Astrocyte (in vitro differentiated cells and primary cell): ENCODE results near the gene CYP1A2. TPM values are rescaled to one million over a fixed set of nuclear protein-coding genes. Genes with fewer than 3 reads are reported as not detected.

Source experiments
- DNase-seq: peaks from one replicate; pipeline ENCODE4 v3.0.0-alpha.2; 2010; ENCODE audit warnings: low read depth
- FAIRE-seq: peaks from 2 replicates; lab custom pipeline; 2011; peaks lifted over from hg19 to GRCh38; lab: Jason Lieb, UNC
- H2AFZ ChIP-seq: 2 replicates; pipeline ENCODE4 v1.6.0; 2012; ENCODE audit warnings: low read depth, low read length, inconsistent platforms
- H3K27ac ChIP-seq: 2 replicates; pipeline ENCODE4 v1.5.1; 2011; ENCODE audit warnings: low read depth, low read length, inconsistent platforms
- H3K27me3 ChIP-seq: 2 replicates; pipeline ENCODE4 v1.6.0; 2011; ENCODE audit warnings: low read length, inconsistent platforms; ENCODE audit not compliant: insufficient read depth
- H3K36me3 ChIP-seq: 2 replicates; pipeline ENCODE4 v1.5.1; 2011; ENCODE audit warnings: low read length, inconsistent platforms; ENCODE audit not compliant: insufficient read depth
- H3K4me1 ChIP-seq: 2 replicates; pipeline ENCODE4 v1.5.1; 2011; ENCODE audit warnings: low read length, inconsistent platforms; ENCODE audit not compliant: insufficient read depth
- H3K4me2 ChIP-seq: 2 replicates; pipeline ENCODE4 v1.6.0; 2012; ENCODE audit warnings: low read length, inconsistent platforms
- H3K4me3 ChIP-seq: 2 replicates; pipeline ENCODE4 v1.5.1; 2011; ENCODE audit warnings: low read depth, mild to moderate bottlenecking, low read length, inconsistent platforms; ENCODE audit not compliant: insufficient read depth
- H3K79me2 ChIP-seq: 2 replicates; pipeline ENCODE4 v1.6.0; 2012; ENCODE audit warnings: mild to moderate bottlenecking, low read length, inconsistent platforms; ENCODE audit not compliant: insufficient read depth
- H3K9ac ChIP-seq: 2 replicates; pipeline ENCODE4 v1.6.0; 2012; ENCODE audit warnings: mild to moderate bottlenecking, low read length, inconsistent platforms
- H3K9me3 ChIP-seq: 2 replicates; pipeline ENCODE4 v1.5.1; 2012; ENCODE audit warnings: low read depth, mild to moderate bottlenecking, low read length, inconsistent platforms; ENCODE audit not compliant: insufficient read depth
- H4K20me1 ChIP-seq: 2 replicates; pipeline ENCODE4 v1.6.0; 2012; ENCODE audit warnings: low read length, inconsistent platforms; ENCODE audit not compliant: insufficient read depth
- H3K27ac Mint-ChIP-seq: one replicate; pipeline ENCODE4 v1.8.0; 2021; ENCODE audit warnings: mild to moderate bottlenecking, mixed read lengths; ENCODE audit not compliant: unreplicated experiment
- H3K27me3 Mint-ChIP-seq: one replicate; pipeline ENCODE4 v1.8.0; 2021; ENCODE audit warnings: low read depth, mixed read lengths; ENCODE audit not compliant: unreplicated experiment
- H3K36me3 Mint-ChIP-seq: one replicate; pipeline ENCODE4 v1.8.0; 2021; ENCODE audit warnings: low read depth, mixed read lengths; ENCODE audit not compliant: unreplicated experiment
- H3K4me1 Mint-ChIP-seq: one replicate; pipeline ENCODE4 v1.8.0; 2021; ENCODE audit warnings: low read depth, mixed read lengths; ENCODE audit not compliant: unreplicated experiment
- H3K4me3 Mint-ChIP-seq: one replicate; pipeline ENCODE4 v1.8.0; 2021; ENCODE audit warnings: mild to moderate bottlenecking, moderate library complexity, mixed read lengths; ENCODE audit not compliant: unreplicated experiment
- H3K9me3 Mint-ChIP-seq: one replicate; pipeline ENCODE4 v1.8.0; 2021; ENCODE audit warnings: mild to moderate bottlenecking, mixed read lengths; ENCODE audit not compliant: unreplicated experiment
- EZH2 ChIP-seq: IDR thresholded peaks from 2 replicates; pipeline ENCODE4 v1.6.1; 2012; ENCODE audit warnings: mild to moderate bottlenecking, low read length, inconsistent platforms; ENCODE audit not compliant: insufficient read depth
- total RNA-seq: library from RNA; stranded (reverse); gene quantifications from 2 replicates; pipeline ENCODE4 v1.2.1, GENCODE V29; 2021
- TF ChIP-seq, protein P1 (sequence below): IDR thresholded peaks from 2 replicates; pipeline ENCODE4 v1.5.1; 2011; ENCODE audit warnings: low read depth, mild to moderate bottlenecking, inconsistent platforms, low read length, moderate library complexity; ENCODE audit not compliant: insufficient read depth

CYP1A2 gene
- total RNA-seq, 1 donor from 2014 or later: not detected

DNA sequence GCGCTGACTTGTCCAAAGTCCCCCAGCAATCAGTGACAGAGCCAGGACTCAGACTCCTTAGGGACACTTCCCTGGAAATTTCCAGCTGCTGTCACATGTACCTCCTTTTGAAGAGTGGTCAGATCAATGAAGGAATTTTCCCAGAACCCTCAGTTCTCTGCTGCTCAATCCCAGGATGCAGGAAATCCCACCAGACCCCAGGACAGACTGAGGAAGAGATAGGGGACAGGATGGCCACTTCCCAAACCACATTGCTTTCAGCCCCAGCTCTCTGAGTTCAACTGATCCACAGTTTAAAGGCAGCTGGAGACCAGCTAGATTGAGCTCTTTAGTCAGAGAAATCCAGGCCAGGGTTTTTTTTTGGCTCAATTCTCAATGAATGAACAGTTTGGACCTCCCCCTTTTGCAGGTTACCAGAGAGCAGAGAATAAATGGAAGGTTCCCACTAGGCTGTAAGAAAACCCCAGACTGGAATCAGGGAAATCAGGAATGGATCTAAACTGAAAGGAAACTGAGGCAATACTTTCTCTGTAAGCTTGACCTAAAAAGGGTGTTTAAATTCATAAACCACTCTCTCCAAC lies 24.8 kb upstream of the CYP1A2 start:
- H3K4me1 ChIP-seq: peaks cover 3% of the 10 kb centered on the region
- peaks cover 39% of the 10 kb centered on the region for H3K27me3 ChIP-seq
- no peak overlapping the region for H2AFZ ChIP-seq
- H4K20me1 ChIP-seq: no peaks in the 10 kb centered on the region
- H3K27ac ChIP-seq: no peak overlapping the region
- H3K79me2 ChIP-seq: no peaks in the 10 kb centered on the region
- DNase-seq (peak; percentile 65), FAIRE-seq (no peak)
- H3K4me3 Mint-ChIP-seq: no peak overlapping the region
- H3K27me3 Mint-ChIP-seq: peaks cover 29% of the 10 kb centered on the region
- H3K9me3 Mint-ChIP-seq: peaks cover 8% of the 10 kb centered on the region
- no peak overlapping the region for H3K27ac Mint-ChIP-seq
- peaks cover 6% of the 10 kb centered on the region for H3K9me3 ChIP-seq
- no peaks in the 10 kb centered on the region for H3K36me3 ChIP-seq
- H3K9ac ChIP-seq: no peak overlapping the region
- TF ChIP-seq, protein P1, sequence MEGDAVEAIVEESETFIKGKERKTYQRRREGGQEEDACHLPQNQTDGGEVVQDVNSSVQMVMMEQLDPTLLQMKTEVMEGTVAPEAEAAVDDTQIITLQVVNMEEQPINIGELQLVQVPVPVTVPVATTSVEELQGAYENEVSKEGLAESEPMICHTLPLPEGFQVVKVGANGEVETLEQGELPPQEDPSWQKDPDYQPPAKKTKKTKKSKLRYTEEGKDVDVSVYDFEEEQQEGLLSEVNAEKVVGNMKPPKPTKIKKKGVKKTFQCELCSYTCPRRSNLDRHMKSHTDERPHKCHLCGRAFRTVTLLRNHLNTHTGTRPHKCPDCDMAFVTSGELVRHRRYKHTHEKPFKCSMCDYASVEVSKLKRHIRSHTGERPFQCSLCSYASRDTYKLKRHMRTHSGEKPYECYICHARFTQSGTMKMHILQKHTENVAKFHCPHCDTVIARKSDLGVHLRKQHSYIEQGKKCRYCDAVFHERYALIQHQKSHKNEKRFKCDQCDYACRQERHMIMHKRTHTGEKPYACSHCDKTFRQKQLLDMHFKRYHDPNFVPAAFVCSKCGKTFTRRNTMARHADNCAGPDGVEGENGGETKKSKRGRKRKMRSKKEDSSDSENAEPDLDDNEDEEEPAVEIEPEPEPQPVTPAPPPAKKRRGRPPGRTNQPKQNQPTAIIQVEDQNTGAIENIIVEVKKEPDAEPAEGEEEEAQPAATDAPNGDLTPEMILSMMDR: no peak
- TF ChIP-seq EZH2: no peak
- no peak overlapping the region for H3K4me3 ChIP-seq
- H3K36me3 Mint-ChIP-seq: no peaks in the 10 kb centered on the region
- H3K4me1 Mint-ChIP-seq: no peaks in the 10 kb centered on the region
- H3K4me2 ChIP-seq: no peak overlapping the region

DNA sequence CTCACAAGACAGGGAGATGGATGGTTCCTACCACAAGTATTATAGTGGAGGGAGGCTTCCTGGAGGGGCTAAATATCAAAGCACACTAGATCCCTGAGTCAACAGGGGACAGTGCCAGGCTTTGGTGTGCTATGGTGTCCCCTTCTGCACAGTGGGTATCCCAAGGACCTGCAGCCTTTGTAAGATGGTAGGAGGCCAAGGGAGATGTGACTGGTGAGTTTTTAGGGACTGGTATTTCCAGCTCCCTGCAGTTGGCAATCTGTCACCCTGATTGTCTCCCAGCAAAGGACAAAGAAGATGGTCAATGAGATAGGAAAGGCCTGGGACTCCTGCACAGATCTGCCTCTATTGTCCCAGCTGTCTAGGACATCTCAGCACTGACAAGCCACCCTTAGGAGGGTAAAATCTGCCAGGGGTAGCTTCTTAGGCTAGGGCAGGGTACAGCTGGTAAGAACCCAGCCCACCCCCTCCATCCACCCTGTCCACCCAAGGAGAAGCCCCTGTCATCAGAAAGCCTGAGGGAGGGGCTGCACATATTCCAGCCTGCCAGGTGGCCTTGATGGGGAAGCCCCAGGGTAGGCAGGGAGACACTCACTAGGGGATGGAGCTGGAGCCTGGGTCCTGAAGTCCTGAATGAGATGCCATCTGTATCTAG lies 23.9 kb upstream of the CYP1A2 start:
- no peaks in the 10 kb centered on the region for H3K36me3 Mint-ChIP-seq
- FAIRE-seq: no peak
- H3K9ac ChIP-seq: no peak overlapping the region
- no peaks in the 10 kb centered on the region for H3K4me1 Mint-ChIP-seq
- no peak for TF ChIP-seq EZH2
- TF ChIP-seq, protein P1: no peak
- H2AFZ ChIP-seq: no peak overlapping the region
- DNase-seq: no peak
- peak overlapping the region; percentile 23 for H3K4me3 Mint-ChIP-seq
- peaks cover 6% of the 10 kb centered on the region for H3K9me3 ChIP-seq
- no peak overlapping the region for H3K4me2 ChIP-seq
- H3K27ac Mint-ChIP-seq: no peak overlapping the region
- H3K27me3 ChIP-seq: peaks cover 39% of the 10 kb centered on the region
- H3K27me3 Mint-ChIP-seq: peaks cover 24% of the 10 kb centered on the region
- H3K9me3 Mint-ChIP-seq: peaks cover 8% of the 10 kb centered on the region
- peaks cover 3% of the 10 kb centered on the region for H3K4me1 ChIP-seq
- no peak overlapping the region for H3K27ac ChIP-seq
- H3K79me2 ChIP-seq: no peaks in the 10 kb centered on the region
- H3K36me3 ChIP-seq: no peaks in the 10 kb centered on the region
- no peak overlapping the region for H3K4me3 ChIP-seq
- no peaks in the 10 kb centered on the region for H4K20me1 ChIP-seq
